HCT116 (cell line): ENCODE data around the gene TPP1.

Source experiments
- CTCF ChIP-seq, 3 experiments: fragments of 200-600 bp in 1 of 3; sonication (generic) in 1 of 3; IDR thresholded peaks in 2 of 3; conservative IDR thresholded peaks in 1 of 3; 2 replicates each; pipeline ENCODE4 v1.5.1; 2012 to 2017; ENCODE audit warnings: low read depth in 2 of 3, low read length in 2 of 3, antibody characterized with exemption in 1 of 3, borderline replicate concordance in 1 of 3, control low read depth in 1 of 3, mild to moderate bottlenecking in 1 of 3, mixed read lengths in 1 of 3, mixed run types in 1 of 3, moderate library complexity in 1 of 3; ENCODE audit not compliant: insufficient read depth in 1 of 3
- EGR1 ChIP-seq: IDR thresholded peaks from 2 replicates; pipeline ENCODE4 v1.6.1; 2012; ENCODE audit warnings: low read depth
- EZH2 ChIP-seq: fragments of 200-600 bp; sonication (generic); IDR thresholded peaks from 2 replicates; pipeline ENCODE4 v1.6.1; 2017; ENCODE audit warnings: antibody characterized with exemption, mixed run types
- MAX ChIP-seq: IDR thresholded peaks from 2 replicates; pipeline ENCODE4 v1.6.1; 2012
- POLR2A ChIP-seq: IDR thresholded peaks from 2 replicates; pipeline ENCODE4 v1.7.0; 2011; ENCODE audit warnings: borderline replicate concordance; ENCODE audit not compliant: insufficient read depth, insufficient read length; ENCODE audit errors: extremely low read depth
- POLR2AphosphoS5 ChIP-seq: IDR thresholded peaks from 2 replicates; pipeline ENCODE4 v1.6.1; 2011; ENCODE audit warnings: mild to moderate bottlenecking, low read depth, low read length, moderate library complexity
- RAD21 ChIP-seq: IDR thresholded peaks from 2 replicates; pipeline ENCODE4 v1.6.1; 2012; ENCODE audit warnings: low read depth, mild to moderate bottlenecking
- SIN3A ChIP-seq: IDR thresholded peaks from 2 replicates; pipeline ENCODE4 v1.6.1; 2012; ENCODE audit warnings: low read depth
- SRF ChIP-seq: IDR thresholded peaks from 2 replicates; pipeline ENCODE4 v1.6.1; 2012; ENCODE audit warnings: low read depth
- TCF7L2 ChIP-seq: IDR thresholded peaks from 2 replicates; pipeline ENCODE4 v1.7.0; 2011; ENCODE audit warnings: borderline replicate concordance, inconsistent platforms; ENCODE audit not compliant: insufficient read depth, insufficient read length; ENCODE audit errors: extremely low read depth
- ZNF274 ChIP-seq: fragments of 200-500 bp; sonication (Bioruptor generic); IDR thresholded peaks from 2 replicates; pipeline ENCODE4 v1.6.1; 2014; ENCODE audit warnings: mild to moderate bottlenecking, low read depth, low read length, inconsistent platforms
- TF ChIP-seq, protein P1 (sequence below): IDR thresholded peaks from 2 replicates; pipeline ENCODE4 v1.6.1; 2011; ENCODE audit warnings: mild to moderate bottlenecking, low read length, moderate library complexity; ENCODE audit not compliant: insufficient replicate concordance; ENCODE audit errors: extremely low read depth

GRCh38 chr11:6640036-6640984, 21.1 kb upstream of the TPP1 start:
- no peak for TF ChIP-seq SIN3A
- no peak for TF ChIP-seq ZNF274
- no peak for TF ChIP-seq CTCF (IDR thresholded peaks at IDR 0.05 in 2 of 3, conservative IDR thresholded peaks at IDR 0.05 in 1 of 3; ENCODE audit: borderline replicate concordance in 1 of 3, insufficient read depth in 1 of 3, low read depth in 2 of 3, low read length in 2 of 3)
- TF ChIP-seq, protein P1, sequence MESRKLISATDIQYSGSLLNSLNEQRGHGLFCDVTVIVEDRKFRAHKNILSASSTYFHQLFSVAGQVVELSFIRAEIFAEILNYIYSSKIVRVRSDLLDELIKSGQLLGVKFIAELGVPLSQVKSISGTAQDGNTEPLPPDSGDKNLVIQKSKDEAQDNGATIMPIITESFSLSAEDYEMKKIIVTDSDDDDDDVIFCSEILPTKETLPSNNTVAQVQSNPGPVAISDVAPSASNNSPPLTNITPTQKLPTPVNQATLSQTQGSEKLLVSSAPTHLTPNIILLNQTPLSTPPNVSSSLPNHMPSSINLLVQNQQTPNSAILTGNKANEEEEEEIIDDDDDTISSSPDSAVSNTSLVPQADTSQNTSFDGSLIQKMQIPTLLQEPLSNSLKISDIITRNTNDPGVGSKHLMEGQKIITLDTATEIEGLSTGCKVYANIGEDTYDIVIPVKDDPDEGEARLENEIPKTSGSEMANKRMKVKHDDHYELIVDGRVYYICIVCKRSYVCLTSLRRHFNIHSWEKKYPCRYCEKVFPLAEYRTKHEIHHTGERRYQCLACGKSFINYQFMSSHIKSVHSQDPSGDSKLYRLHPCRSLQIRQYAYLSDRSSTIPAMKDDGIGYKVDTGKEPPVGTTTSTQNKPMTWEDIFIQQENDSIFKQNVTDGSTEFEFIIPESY = no peak
- TF ChIP-seq POLR2AphosphoS5 = no peak
- TF ChIP-seq EZH2 = no peak
- no peak for TF ChIP-seq RAD21
- no peak for TF ChIP-seq TCF7L2
- no peak for TF ChIP-seq SRF
- TF ChIP-seq POLR2A = no peak
- no peak for TF ChIP-seq EGR1
- TF ChIP-seq MAX = no peak
